Measurements from ENCODE around the gene BTF3L4.
"Not testable (repeated sequence)": the region's sequence is repeated elsewhere in the genome, so short reads cannot be mapped to it uniquely, and the experiment has no call there.

Gene BTF3L4

DNA sequence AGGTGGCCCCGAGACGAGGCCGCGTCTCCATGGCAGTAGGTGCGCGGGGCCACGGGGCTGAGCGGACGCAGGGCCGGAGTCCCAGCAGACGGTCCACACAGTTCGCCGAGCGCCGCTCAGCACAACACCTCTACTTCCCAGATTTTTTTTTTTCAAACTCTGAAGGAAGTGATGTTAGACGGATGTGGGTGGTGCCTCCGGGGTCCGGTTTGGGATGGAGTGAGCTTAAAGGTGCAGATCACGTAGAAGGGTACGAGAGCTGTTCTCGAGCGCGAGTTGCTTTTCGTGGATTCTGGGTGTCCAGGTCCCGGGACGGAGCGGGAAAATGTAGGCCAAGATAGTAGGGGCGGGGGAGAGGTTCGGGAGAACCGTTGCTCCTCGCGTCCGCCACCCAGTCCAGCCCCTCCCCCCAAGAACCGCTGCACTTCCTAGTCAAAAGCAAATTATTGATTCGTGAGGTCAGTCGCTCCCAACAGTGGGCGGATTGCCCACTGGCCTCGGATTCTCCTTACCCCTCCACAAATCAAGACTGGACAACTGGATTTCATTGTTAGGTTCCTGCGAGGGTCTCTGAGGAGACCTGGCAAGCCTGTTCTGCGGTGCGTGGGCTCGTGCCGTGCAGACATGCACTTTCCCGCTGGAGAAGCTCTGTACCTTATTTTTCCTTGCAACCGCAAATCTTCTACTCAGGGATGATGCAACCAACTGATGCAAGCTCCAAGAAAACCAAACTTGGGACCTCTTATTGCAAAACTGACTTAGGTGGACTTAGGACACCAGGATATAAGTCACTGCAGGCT, 829 bp upstream of the BTF3L4 start, which contains the start of gene TXNDC12:
TXNDC12 (minus strand) TSS at position 126 of the 800 bp plus-strand sequence; CDS start at position 31, 95 bp downstream.
- DNase-seq (ENCODE audit: low read depth in 1 of 2, low spot score in 1 of 2) = peak; percentile 28 to 60

GRCh38 chr1:52055866-52056162, 281 bp upstream of the BTF3L4 start:
- no peak for DNase-seq (ENCODE audit: low read depth in 1 of 2, low spot score in 1 of 2)

- no peak for DNase-seq (ENCODE audit: low read depth in 1 of 2, low spot score in 1 of 2)
Observed at GRCh38 chr1:52056937-52057231, 789 bp downstream of the BTF3L4 start.

DNA sequence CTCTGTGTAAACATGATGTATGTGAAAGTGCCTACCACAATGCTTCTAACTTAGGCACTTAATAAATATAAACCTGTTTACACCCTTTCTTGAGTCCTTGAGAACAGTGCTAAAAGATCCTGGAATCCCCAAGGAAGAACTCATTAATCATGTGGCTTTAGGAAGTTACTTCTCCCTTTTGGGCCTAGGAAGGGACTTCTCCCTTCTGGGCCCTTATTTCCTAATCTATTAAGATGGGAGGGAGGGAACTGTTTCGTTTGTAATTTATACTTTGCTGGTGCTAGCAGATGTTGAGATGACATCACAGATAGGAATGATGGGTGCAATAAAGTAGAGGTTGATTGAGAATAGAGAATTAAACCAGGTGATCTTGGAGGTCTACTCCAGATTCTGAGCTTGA, 1.2 kb downstream of the BTF3L4 start:
- DNase-seq (ENCODE audit: low read depth in 1 of 2, low spot score in 1 of 2) = no peak

DNA sequence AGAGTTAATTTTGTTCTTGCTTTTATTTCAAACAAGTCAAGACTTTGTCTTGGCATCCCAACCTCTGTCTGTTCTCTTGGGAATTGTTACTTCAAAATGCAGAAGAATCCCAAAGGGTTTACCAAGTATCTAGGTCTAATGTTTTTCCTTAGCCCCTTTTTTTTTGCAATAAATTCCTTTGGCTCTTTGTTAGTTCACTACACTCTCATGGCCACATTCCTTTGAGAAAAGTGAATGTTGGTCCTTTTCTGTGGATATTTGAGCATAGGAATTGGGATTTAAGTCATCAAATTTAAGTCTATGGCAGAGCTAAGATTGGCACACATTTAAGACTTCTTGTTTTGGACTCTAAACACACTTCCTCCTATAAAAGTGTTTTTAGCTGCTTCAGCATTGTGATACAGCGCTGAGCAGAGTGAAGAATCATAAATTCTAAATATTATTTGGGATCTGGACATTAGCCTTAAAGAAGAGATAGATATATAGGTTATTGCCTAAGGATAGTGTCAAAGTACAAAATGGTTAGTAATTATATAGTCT, 1.9 kb downstream of the BTF3L4 start:
- DNase-seq (ENCODE audit: low read depth in 1 of 2, low spot score in 1 of 2) = no peak

- no peak for DNase-seq (ENCODE audit: low read depth in 1 of 2, low spot score in 1 of 2)
Observed at GRCh38 chr1:52059321-52059720, 3.2 kb downstream of the BTF3L4 start.

GRCh38 chr1:52059888-52060287, 3.8 kb downstream of the BTF3L4 start:
- no peak for DNase-seq (ENCODE audit: low read depth in 1 of 2, low spot score in 1 of 2)

DNA sequence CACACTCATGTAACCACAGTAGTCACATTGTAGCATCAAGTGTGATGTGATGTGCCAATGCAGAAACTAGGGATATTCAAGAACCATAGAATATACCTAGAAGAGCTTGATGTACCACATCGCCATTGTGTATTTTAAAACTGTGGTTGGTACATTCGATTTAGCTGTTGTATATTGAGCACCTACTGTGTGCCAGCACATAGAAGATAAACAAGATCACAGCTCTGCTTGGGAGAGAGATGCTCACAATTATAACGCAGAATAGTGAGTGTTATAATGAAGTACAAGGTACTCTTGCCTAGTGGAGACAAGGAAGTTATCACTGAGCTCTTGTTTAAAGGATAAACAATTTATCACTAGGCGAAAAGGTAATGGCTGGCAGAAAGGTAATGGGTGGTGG, 4.7 kb downstream of the BTF3L4 start:
- no peak for DNase-seq (ENCODE audit: low read depth in 1 of 2, low spot score in 1 of 2)

GRCh38 chr1:52063192-52063591, 7.1 kb downstream of the BTF3L4 start:
- no peak for DNase-seq (ENCODE audit: low read depth in 1 of 2, low spot score in 1 of 2)

DNA sequence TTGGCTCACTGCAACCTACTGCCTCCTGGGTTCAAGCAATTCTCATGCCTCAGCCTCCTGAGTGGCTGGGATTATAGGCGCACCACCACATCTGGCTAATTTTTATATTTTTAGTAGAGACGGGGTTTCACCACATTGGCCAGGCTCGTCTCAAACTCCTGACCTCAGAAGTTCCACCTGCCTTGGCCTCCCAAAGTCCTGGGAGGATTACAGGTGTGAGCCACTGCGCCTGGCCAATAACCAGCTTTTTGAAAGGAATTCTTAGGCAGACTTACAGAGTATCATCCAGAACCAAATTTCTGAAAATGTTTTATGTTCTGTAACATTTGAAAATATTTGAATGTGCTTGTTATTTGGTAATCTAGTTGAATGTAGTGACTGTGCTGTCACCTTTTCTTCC, 14.6 kb downstream of the BTF3L4 start:
- DNase-seq (ENCODE audit: low read depth in 1 of 2, low spot score in 1 of 2) = no peak

DNA sequence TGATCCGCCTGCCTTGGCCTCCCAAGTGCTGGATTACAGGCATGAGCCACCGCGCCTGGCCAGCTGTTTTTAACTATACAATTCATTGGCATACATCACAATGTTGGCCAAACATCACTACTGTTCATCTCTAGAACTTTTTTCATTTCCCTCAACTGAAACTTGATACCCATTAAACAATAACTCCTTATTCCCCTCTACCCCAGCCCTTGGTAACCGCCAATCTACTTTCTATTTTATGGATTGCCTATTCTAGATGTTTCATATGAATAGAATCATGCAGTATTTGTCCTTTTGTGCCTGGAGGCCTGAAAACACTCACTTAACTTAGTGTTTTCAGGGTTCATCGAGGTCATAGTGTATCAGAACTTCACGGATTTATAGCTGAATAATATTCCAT, 16.2 kb downstream of the BTF3L4 start:
- DNase-seq (ENCODE audit: low read depth in 1 of 2, low spot score in 1 of 2) = no peak

- not testable (repeated sequence) for DNase-seq (ENCODE audit: low read depth in 1 of 2, low spot score in 1 of 2)
Observed at GRCh38 chr1:52077277-52077676, 21.2 kb downstream of the BTF3L4 start.

DNA sequence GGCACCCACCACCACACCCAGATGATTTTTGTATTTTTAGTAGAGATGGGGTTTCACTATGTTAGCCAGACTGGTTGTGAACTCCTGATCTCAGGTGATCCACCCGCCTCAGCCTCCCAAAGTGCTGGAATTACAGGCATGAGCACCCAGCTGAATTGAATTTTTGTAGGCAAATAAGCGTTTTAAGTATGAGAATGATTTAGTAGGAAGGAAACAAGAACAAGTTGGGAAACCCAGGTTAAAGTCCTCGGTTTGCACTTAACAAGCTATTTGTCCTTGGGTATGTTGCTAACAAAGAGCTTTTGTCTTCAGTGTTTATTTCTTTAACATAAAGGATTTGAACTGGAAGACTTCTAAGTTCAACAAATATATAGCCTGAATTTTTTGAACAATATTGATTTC, 23.9 kb downstream of the BTF3L4 start:
- DNase-seq (ENCODE audit: low read depth in 1 of 2, low spot score in 1 of 2) = no peak

DNA sequence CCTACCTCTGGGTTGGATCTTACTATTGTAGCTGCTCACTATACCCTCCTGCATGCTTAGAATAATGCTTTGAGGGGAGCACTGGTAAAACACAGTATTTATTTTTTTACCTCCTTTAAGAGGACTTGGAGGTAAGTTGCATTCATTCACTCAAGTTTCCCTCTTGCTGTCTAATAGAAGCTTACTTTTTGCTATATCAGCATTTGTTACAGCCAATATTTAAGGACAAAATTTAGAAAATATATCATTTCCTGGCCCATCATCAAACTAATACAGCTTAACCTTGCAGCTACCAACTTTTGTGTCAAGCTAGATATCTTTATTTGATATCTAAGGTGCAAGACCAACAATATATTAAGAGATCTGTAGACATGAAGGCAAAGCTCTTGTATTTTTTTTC, 31.8 kb downstream of the BTF3L4 start:
- DNase-seq (ENCODE audit: low read depth in 1 of 2, low spot score in 1 of 2) = not testable (repeated sequence)

DNA sequence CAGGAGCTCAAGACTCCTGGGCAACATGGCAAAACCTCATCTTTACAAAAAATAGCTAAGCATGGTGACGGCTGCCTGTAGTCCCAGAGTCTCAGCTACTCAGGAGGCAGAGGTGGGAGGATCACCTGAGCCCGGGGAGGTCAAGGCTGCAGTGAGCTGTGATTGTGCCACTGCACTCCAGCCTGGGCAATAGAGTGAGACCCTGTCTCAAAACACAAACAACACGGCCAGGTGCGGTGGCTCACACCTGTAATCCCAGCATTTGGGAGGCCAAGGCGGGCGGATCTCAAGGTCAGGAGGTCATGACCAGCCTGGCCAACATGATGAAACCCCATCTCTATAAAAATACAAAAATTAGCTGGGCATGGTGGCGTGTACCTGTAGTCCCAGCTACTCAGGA, 38.2 kb downstream of the BTF3L4 start:
- not testable (repeated sequence) for DNase-seq (ENCODE audit: low read depth in 1 of 2, low spot score in 1 of 2)

DNA sequence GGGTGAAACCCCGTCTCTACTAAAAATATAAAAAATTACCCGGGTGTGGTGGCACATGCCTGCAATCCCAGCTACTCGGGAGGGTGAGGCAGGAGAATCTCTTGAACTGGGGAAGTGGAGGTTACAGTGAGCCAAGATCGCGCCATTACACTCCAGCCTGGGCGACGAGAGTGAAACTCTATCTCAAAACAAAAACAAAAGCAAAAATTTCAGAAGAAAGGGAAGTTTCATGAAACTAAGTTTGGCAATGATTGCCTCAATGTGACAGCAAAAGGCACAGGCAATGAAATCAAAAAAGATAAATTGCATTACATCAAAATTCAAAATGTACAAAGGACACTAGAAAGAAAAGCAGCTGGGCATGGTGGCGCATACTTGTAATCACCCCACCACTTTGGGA, 40.1 kb downstream of the BTF3L4 start:
- no peak for DNase-seq (ENCODE audit: low read depth in 1 of 2, low spot score in 1 of 2)

DNA sequence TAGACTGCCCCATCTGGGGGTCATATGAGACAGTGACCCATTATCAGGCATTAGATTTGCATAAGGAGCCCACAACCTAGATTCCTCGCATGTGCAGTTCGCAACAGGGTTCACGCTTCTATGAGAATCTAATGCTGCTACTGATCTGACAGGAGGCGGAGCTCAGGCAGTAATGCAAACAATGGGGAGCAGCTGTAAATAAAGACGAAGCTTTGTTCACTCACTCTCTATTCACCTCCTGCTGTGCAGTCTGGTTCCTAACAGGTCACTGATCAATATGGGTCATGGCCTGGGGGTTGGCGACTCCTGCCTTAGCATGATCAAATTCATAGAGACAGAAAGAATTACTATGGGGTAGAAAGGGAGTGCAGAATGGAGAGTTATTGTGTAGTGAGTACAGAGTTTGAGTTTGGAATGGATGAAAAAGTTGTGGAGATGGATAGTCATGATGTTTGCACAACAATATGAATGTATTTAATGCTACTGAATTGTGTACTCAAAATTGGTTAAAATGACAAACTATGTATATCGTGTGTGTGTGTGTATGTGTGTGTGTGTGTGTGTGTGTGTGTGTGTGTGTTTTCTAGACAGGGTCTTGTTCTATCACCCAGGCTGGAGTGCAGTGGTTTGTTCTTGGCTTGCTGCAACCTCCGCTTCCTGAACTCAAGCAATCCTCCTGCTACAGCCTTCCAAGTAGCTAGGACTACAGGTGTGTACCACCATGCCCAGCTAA, 42.2 kb downstream of the BTF3L4 start:
- no peak for DNase-seq (ENCODE audit: low read depth in 1 of 2, low spot score in 1 of 2)

DNA sequence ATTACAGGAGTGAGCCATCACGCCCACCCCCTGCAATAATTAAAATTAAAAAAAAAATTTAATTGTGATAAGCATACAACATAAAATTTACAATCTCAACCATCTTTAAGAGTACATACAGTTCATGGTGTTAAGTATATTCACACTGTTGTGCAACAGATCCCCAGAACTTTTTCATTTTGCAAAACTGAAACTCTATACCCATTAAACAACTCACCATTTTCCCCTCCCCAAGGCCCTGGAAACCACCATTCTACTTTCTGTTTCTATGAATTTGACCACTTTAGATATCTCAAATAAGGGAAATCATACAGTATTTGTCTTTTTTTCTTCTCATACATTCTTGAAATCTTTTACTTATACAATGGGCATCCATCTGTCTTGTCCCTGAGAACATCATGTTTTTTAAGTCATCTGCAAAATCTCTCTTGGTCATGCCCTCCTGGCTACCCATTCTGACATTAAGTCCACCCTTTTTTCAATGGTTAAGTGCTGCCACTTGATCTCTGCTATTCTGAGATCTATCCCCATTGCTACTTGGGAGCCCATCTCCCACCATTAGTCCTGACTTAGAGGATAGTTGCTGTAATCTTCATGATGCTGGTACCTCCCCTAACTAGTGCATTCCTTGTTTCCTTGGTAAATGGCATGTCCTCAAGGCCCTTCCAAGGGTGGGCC, 46.4 kb downstream of the BTF3L4 start:
- no peak for DNase-seq (ENCODE audit: low read depth in 1 of 2, low spot score in 1 of 2)

GRCh38 chr1:52111492-52111891, 55.4 kb downstream of the BTF3L4 start:
- DNase-seq (ENCODE audit: low read depth in 1 of 2, low spot score in 1 of 2) = no peak

- DNase-seq (ENCODE audit: low read depth in 1 of 2, low spot score in 1 of 2) = no peak
Observed at GRCh38 chr1:52112489-52112888, 56.4 kb downstream of the BTF3L4 start.

GRCh38 chr1:52119301-52120079, 63.4 kb downstream of the BTF3L4 start:
- no peak for DNase-seq (ENCODE audit: low read depth in 1 of 2, low spot score in 1 of 2)
